PC-9 (cell line): ENCODE data around the gene LSM10. TPM values are rescaled to one million over a fixed set of nuclear protein-coding genes. Genes with fewer than 3 reads are reported as not detected.

Experiments
- BruUV-seq: library from RNA; stranded (reverse); fragments of 400-500 nt; replicated peaks from 2 replicates; lab custom pipeline; 2021; lab: Mats Ljungman, UMichigan
- CTCF ChIA-PET: fragments of 300-600 bp; sonication (Branson Sonifier 250); formaldehyde crosslinking; loops from one replicate; lab custom pipeline; 2022; ENCODE audit warnings: antibody characterized with exemption; lab: Charles Lee
- POLR2A ChIA-PET: fragments of 300-600 bp; sonication (Branson Sonifier 250); formaldehyde crosslinking; loops from one replicate; lab custom pipeline; 2022; ENCODE audit warnings: antibody characterized with exemption; ENCODE audit not compliant: unreplicated experiment; lab: Charles Lee
- DNase-seq, 2 experiments: peaks; one replicate each; pipeline versions ENCODE4 v3.0.0 to v3.0.0-alpha.2; 2015 to 2022; ENCODE audit warnings: mixed read lengths in 1 of 2
- H2AFZ ChIP-seq: fragments of 200-600 bp; sonication (generic); 2 replicates; pipeline ENCODE4 v1.8.1; 2017; ENCODE audit warnings: antibody characterized with exemption
- H3F3A ChIP-seq: fragments of 200-600 bp; sonication (generic); 2 replicates; pipeline ENCODE4 v1.8.1; 2017; ENCODE audit warnings: antibody characterized with exemption, mild to moderate bottlenecking, low read depth; ENCODE audit not compliant: insufficient read depth
- H3K27ac ChIP-seq: fragments of 200-600 bp; sonication (generic); 2 replicates; pipeline ENCODE4 v1.6.1; 2016; ENCODE audit warnings: mixed run types
- H3K27me3 ChIP-seq: fragments of 200-600 bp; sonication (generic); 2 replicates; pipeline ENCODE4 v1.6.1; 2016; ENCODE audit warnings: low read depth, mixed run types; ENCODE audit not compliant: insufficient read depth
- H3K36me3 ChIP-seq: fragments of 200-600 bp; sonication (generic); 2 replicates; pipeline ENCODE4 v1.6.1; 2016; ENCODE audit warnings: low read depth, mixed run types
- H3K4me1 ChIP-seq: fragments of 200-600 bp; sonication (generic); replicated peaks from 2 replicates; pipeline ENCODE4 v1.6.1; 2016; ENCODE audit warnings: mixed run types; ENCODE audit not compliant: insufficient read depth
- H3K4me2 ChIP-seq: fragments of 200-600 bp; sonication (generic); 2 replicates; pipeline ENCODE4 v1.6.1; 2017; ENCODE audit warnings: mixed run types
- H3K4me3 ChIP-seq: fragments of 200-600 bp; sonication (generic); 2 replicates; pipeline ENCODE4 v1.6.1; 2016; ENCODE audit warnings: mixed run types
- H3K79me2 ChIP-seq: fragments of 200-600 bp; sonication (generic); 2 replicates; pipeline ENCODE4 v1.6.1; 2017; ENCODE audit warnings: low read depth, mixed run types
- H3K9me2 ChIP-seq: fragments of 200-600 bp; sonication (generic); 2 replicates; pipeline ENCODE4 v1.8.1; 2017; ENCODE audit warnings: mild to moderate bottlenecking; ENCODE audit not compliant: insufficient read depth
- H3K9me3 ChIP-seq: fragments of 200-600 bp; sonication (generic); 2 replicates; pipeline ENCODE4 v1.8.1; 2016; ENCODE audit warnings: low read depth; ENCODE audit not compliant: insufficient read depth
- H4K20me1 ChIP-seq: fragments of 200-600 bp; sonication (generic); 2 replicates; pipeline ENCODE4 v1.8.1; 2017; ENCODE audit not compliant: insufficient read depth
- EZH2 ChIP-seq: fragments of 200-600 bp; sonication (generic); IDR thresholded peaks from 2 replicates; pipeline ENCODE4 v1.8.0; 2017; ENCODE audit warnings: antibody characterized with exemption, low read depth
- intact Hi-C: fragments of 100-400 bp; cut with micrococcal nuclease; formaldehyde crosslinking; loops from one replicate; pipeline ENCODE4 v1.10.0; 2022; ENCODE audit not compliant: unreplicated experiment
- total RNA-seq: library from RNA; stranded (reverse); gene quantifications from 2 replicates; pipeline ENCODE4 v1.2.3, GENCODE V29; 2021
- TF ChIP-seq, protein P1 (sequence below): fragments of 200-600 bp; sonication (generic); conservative IDR thresholded peaks from 2 replicates; pipeline ENCODE4 v1.6.1; 2017; ENCODE audit warnings: mixed run types, antibody characterized with exemption, mild to moderate bottlenecking, moderate library complexity

The LSM10 gene
- total RNA-seq, 1 experiment from 2014 or later, result 39.7 TPM

DNA sequence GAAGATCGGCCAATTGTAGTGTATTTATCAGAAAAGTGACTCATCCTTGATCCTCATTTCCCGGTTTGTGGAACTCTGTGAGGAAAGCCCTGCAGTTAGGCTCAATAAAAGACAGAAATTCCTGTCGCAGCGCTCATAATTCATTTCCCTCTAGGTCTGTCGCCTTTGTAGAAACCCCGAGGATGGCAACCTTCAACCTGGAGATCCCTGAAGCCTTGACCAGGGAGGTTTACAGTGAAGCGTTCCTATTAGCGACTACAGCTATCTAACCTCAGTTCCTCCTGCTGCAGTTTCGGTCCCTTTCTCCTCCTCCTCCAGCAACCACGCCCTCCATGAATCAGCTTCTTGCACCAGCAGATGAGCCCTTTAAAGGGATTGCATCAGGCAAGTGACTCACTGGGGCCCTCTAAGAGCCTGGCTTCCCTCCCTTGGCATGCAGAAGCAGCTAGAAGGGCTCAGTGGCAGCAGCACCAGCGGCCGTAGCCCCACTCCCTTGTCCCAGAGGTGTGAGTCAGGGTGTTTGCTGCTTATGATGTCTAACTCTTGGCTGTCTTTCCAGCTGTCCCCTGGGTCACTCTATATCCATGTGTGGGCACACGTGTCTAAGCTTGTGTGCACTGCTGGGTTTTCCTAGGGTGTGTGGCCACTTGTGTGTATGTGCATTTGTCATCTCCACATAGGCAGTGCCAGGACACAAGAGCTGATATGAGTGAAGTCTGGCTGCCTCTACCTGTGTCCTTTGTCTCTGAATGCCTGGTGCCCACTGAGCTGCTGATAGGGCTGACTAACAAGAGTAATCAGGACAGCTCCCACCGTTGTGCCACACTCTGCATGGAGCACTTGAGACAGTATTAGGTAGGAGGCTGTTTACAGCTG is 11.2 kb downstream of the LSM10 start:
- H4K20me1 ChIP-seq, result peaks cover 33% of the 10 kb centered on the region
- peak; percentile 98 to 99 for DNase-seq
- H3F3A ChIP-seq, result peaks cover 47% of the 10 kb centered on the region
- CTCF ChIA-PET, result interaction anchor here (0.5 to 2.1 kb wide), 7 partner anchors 12 to 80 kb away, joined by 3 to 16 read pairs (median 4); partner anchors contain the start of genes LSM10 and SH3D21
- no peaks in the 10 kb centered on the region for H3K9me2 ChIP-seq
- POLR2A ChIA-PET, result interaction anchor here (0.5 to 1.4 kb wide), 10 partner anchors 10 to 1093 kb away, joined by 3 to 13 read pairs (median 6); partner anchors contain the start of genes OSCP1 and SH3D21
- no peaks in the 10 kb centered on the region for H3K27me3 ChIP-seq
- intact Hi-C loops, result loop anchor here (1.0 to 10.0 kb wide), 7 partner anchors 11 to 1091 kb away; partner anchors contain the start of genes LSM10 and SH3D21
- H3K4me1 ChIP-seq, result peaks cover 33% of the 10 kb centered on the region
- peak overlapping the region; percentile 65 for H3K4me3 ChIP-seq
- 0 out of 2 replicates have a peak, but pooled peaks cover 7% of the 10 kb centered on the region for H3K36me3 ChIP-seq
- peaks cover 39% of the 10 kb centered on the region for H3K79me2 ChIP-seq
- peak overlapping the region; percentile 91 for H3K4me2 ChIP-seq
- peak overlapping the region; percentile 99 for H3K27ac ChIP-seq
- no peak overlapping the region for H2AFZ ChIP-seq
- TSS peak; percentile 59 for BruUV-seq
- TF ChIP-seq, protein P1, sequence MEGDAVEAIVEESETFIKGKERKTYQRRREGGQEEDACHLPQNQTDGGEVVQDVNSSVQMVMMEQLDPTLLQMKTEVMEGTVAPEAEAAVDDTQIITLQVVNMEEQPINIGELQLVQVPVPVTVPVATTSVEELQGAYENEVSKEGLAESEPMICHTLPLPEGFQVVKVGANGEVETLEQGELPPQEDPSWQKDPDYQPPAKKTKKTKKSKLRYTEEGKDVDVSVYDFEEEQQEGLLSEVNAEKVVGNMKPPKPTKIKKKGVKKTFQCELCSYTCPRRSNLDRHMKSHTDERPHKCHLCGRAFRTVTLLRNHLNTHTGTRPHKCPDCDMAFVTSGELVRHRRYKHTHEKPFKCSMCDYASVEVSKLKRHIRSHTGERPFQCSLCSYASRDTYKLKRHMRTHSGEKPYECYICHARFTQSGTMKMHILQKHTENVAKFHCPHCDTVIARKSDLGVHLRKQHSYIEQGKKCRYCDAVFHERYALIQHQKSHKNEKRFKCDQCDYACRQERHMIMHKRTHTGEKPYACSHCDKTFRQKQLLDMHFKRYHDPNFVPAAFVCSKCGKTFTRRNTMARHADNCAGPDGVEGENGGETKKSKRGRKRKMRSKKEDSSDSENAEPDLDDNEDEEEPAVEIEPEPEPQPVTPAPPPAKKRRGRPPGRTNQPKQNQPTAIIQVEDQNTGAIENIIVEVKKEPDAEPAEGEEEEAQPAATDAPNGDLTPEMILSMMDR, result no peak
- no peak for TF ChIP-seq EZH2
- no peaks in the 10 kb centered on the region for H3K9me3 ChIP-seq

DNA sequence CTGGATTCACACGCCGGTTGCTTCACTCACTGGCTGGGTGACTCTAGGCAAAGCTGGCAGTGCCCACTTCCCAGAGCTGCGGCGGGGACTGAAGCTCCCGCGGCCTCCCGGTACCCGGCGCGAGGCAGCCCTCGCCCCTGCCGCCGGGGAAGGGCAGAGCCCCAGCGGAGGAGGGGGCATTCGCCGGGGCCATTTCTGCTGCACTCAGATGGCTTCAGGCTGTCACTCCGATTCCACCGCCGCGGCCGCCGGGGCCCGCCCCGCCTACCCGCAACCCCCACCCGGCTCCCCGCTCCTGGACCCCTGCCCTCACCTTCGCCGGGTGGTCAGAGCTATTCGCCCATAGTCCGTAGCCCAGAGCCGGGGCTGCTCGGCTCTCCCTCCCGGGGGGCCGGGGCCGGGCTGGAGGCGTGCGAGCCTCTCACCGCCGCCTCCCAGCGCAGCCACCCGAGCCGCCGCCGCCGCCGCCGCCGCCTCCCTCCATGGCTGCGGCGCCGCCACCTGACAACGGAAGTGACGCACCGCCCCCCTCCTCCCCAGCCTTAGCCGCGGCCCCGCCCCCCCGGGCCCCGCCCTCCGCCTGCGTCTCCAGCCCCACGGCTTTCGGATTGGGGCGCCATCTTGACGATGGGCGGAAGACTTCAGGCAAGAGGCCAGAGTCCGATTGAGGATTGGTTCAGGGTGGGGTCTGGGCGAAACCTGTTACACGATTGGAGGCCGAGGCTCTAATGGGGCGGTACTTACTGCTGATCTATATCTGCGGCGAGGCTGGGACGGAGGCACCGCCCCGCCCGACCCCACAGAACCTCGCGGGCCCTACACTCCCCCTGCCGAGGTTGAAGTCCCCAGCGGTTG is 12.1 kb downstream of the LSM10 start, which contains the start of gene STK40:
TSS of gene STK40 (minus strand) at position 515 of the 855 bp plus-strand sequence. CDS start 24,592 bp downstream, outside the sequence.
- BruUV-seq, result TSS peak; percentile 12
- CTCF ChIA-PET, result interaction anchor here (0.6 to 2.1 kb wide), 4 partner anchors 12 to 43 kb away, joined by 3 to 16 read pairs (median 4); partner anchors contain the start of gene LSM10
- H3K9me3 ChIP-seq, result no peaks in the 10 kb centered on the region

More for the DNA sequence above, 12.1 kb downstream of the LSM10 start, which contains the start of gene STK40:
- peak within 1 kb of the TSS; percentile 52; the same call in 1 of the 2 replicates for H2AFZ ChIP-seq
- POLR2A ChIA-PET, result interaction anchor here (0.5 to 1.4 kb wide), 7 partner anchors 11 to 1094 kb away, joined by 3 to 13 read pairs (median 7); partner anchors contain the start of genes OSCP1 and SH3D21
- H3K4me1 ChIP-seq, result peaks cover 33% of the 10 kb centered on the region
- H3K9me2 ChIP-seq, result no peaks in the 10 kb centered on the region
- H3F3A ChIP-seq, result peaks cover 47% of the 10 kb centered on the region
- H3K36me3 ChIP-seq, result 0 out of 2 replicates have a peak, but pooled peaks cover 7% of the 10 kb centered on the region
- peaks cover 48% of the 10 kb centered on the region for H3K79me2 ChIP-seq
- peaks cover 42% of the 10 kb centered on the region for H4K20me1 ChIP-seq
- no peaks in the 10 kb centered on the region for H3K27me3 ChIP-seq
- intact Hi-C loops, result loop anchor here (1.0 to 10.0 kb wide), 6 partner anchors 12 to 1092 kb away; partner anchors contain the start of genes LSM10 and SH3D21
- DNase-seq, result peak; percentile 97 to 98
- TF ChIP-seq, protein P1, result no peak
- TF ChIP-seq EZH2, result no peak
- peak within 1 kb of the TSS; percentile 98 for H3K4me2 ChIP-seq
- peak within 1 kb of the TSS; percentile 98 for H3K4me3 ChIP-seq
- peak within 1 kb of the TSS; percentile 99 for H3K27ac ChIP-seq
